Natural killer cell treated with Interleukin-12 subunit alpha and Interleukin-12 subunit beta and Interleukin-15 and Interleukin-18, amount 100 ng/mL, for 72 hours (primary cell): ENCODE data around the gene CPB1. TPM values are rescaled to one million over a fixed set of nuclear protein-coding genes. Genes with fewer than 3 reads are reported as not detected.

Source experiments
- ATAC-seq, 2 donors: fragments of 150-1000 bp; cut with Tn5 transposase in 1 of 2; sonication (Bioruptor Pico), chemical (Tn5 transposase) in 1 of 2; 2 replicates each; pipeline ENCODE4 v1.10.0; 2021
- DNase-seq: peaks from one replicate; pipeline ENCODE4 v3.0.0; 2022; ENCODE audit warnings: low spot score
- H3K27ac Mint-ChIP-seq, 2 donors: 1 replicate in 1 of 2; 2 replicates in 1 of 2; pipeline ENCODE4 v1.8.0; 2022; ENCODE audit warnings: mixed read lengths in 2 of 2, mild to moderate bottlenecking in 1 of 2, moderate library complexity in 1 of 2
- H3K27me3 Mint-ChIP-seq, 2 donors: 1 replicate in 1 of 2; 2 replicates in 1 of 2; pipeline ENCODE4 v1.8.0; 2022; ENCODE audit warnings: mixed read lengths in 2 of 2
- H3K36me3 Mint-ChIP-seq: one replicate; pipeline ENCODE4 v1.8.0; 2022; ENCODE audit warnings: mixed read lengths
- H3K4me1 Mint-ChIP-seq, 2 donors: 1 replicate in 1 of 2; 2 replicates in 1 of 2; pipeline ENCODE4 v1.8.0; 2022; ENCODE audit warnings: low read depth in 2 of 2, mixed read lengths in 2 of 2, mild to moderate bottlenecking in 1 of 2
- H3K4me3 Mint-ChIP-seq: one replicate; pipeline ENCODE4 v1.8.0; 2022; ENCODE audit warnings: mixed read lengths
- H3K9me3 Mint-ChIP-seq: 2 replicates; pipeline ENCODE4 v1.8.0; 2022; ENCODE audit warnings: mixed read lengths
- total RNA-seq, 2 donors: library from RNA; stranded (reverse); gene quantifications; one replicate each; pipeline ENCODE4 v1.2.3, GENCODE V29; 2022

CPB1 gene
- total RNA-seq, 2 donors from 2014 or later: not detected

GRCh38 chr3:148815316-148816110 lies 12.1 kb upstream of the CPB1 start:
- Mint-ChIP-seq H3K27me3 (peaks cover 0 to 10% of the 10 kb centered on the region in 2 donors), H3K27ac (no peak overlapping the region), H3K9me3 (no peaks in the 10 kb centered on the region), H3K4me1 (no peaks in the 10 kb centered on the region), H3K4me3 (no peak overlapping the region), H3K36me3 (no peaks in the 10 kb centered on the region)
- no peak for DNase-seq
- no peak for ATAC-seq

DNA sequence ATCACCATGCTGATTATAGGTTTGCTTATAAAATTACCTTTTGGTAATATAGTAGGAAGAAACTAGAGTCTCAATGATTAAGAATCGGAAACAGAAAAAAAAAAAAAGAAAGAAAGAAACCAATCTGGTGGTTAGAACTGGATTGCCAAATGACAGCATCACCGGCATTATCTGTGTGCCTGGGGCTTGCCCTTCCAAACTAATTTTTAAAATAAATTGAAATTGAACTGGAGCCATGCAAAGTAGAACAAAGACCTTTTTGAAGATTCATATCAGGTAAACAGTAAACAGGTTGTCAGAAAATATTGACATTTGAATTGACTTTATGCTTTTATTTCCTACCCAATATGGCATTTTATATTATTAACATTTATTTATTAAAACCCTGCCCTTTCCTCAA lies 11.2 kb upstream of the CPB1 start:
- Mint-ChIP-seq H3K27me3 (peaks cover 0 to 4% of the 10 kb centered on the region in 2 donors), H3K4me1 (no peaks in the 10 kb centered on the region), H3K9me3 (no peaks in the 10 kb centered on the region), H3K4me3 (no peak overlapping the region), H3K27ac (no peak overlapping the region), H3K36me3 (no peaks in the 10 kb centered on the region)
- DNase-seq (no peak), ATAC-seq (no peak)

DNA sequence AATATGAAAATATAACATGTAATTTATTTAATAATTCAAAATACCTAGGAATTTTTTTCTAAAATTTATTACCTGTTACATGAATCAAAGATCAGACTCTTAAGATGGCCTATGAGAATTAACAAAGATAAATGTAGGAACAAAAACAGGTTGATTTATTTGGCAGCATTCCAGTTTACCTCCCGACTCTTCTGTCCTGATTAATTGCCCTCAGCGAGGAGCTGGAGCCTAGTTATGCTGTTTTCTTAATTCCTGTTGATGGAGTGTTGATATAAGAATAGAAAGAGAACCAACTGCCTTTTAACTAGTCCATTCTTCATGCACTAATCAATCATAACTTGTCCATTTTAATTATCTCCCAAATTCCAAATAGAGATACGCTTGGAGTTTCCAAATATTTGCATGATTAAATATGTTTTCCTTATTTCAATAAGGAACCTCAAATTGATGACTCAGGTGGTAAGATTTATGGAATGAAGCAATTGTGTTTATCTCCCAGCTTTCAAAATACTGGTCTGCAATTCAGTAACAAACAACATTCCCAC lies 10.6 kb upstream of the CPB1 start:
- no peaks in the 10 kb centered on the region for H3K4me1 Mint-ChIP-seq
- DNase-seq: no peak
- H3K36me3 Mint-ChIP-seq: no peaks in the 10 kb centered on the region
- no peak overlapping the region for H3K4me3 Mint-ChIP-seq
- no peak overlapping the region for H3K27ac Mint-ChIP-seq
- no peak for ATAC-seq
- no peaks in the 10 kb centered on the region for H3K9me3 Mint-ChIP-seq
- H3K27me3 Mint-ChIP-seq: peaks cover 0 to 4% of the 10 kb centered on the region in 2 donors

DNA sequence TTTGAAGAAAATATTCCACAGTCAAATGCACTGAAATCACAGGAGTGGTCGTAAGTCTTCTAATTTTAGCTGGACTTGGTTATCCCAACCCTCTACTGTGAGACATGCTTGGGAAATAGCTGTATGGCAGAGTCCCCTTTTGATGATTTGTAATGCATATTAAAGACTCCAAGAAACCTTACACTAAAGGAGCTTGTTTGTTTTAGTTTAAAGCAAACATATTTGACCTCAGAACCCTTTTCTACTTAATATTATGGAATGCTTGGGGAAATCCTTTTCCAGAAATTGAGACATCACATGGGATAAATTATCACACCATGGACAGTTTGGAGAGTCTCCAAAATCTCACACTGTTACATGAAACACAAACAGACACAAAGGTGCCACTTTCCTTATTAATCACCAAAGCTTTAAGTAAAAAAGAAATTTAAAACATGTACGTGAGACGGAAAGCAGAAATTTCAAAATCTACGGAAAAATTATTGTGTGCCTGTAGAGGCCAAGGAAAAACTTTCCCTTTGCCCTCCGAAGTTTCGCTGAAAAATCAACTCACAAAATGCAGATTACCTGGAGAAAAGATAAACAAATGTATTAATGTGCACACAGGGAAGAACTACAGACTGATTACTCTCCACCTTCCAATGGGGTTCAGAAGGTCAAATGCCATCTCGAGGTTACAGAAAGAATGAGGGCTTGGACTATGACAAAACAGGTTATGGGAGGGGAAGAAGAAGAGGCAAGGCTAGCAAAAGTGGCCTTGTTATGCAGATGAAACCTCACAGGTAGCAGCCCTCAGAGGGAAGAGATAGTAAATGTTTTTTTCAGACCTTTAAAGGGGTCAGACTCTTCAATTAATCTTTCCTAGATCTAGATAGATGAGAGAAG lies 7.0 kb upstream of the CPB1 start:
- H3K4me3 Mint-ChIP-seq: no peak overlapping the region
- no peaks in the 10 kb centered on the region for H3K9me3 Mint-ChIP-seq
- DNase-seq (no peak), ATAC-seq (no peak)
- peaks cover 0 to 14% of the 10 kb centered on the region in 2 donors for H3K27me3 Mint-ChIP-seq
- no peaks in the 10 kb centered on the region for H3K4me1 Mint-ChIP-seq
- H3K27ac Mint-ChIP-seq: no peak overlapping the region
- H3K36me3 Mint-ChIP-seq: no peaks in the 10 kb centered on the region

DNA sequence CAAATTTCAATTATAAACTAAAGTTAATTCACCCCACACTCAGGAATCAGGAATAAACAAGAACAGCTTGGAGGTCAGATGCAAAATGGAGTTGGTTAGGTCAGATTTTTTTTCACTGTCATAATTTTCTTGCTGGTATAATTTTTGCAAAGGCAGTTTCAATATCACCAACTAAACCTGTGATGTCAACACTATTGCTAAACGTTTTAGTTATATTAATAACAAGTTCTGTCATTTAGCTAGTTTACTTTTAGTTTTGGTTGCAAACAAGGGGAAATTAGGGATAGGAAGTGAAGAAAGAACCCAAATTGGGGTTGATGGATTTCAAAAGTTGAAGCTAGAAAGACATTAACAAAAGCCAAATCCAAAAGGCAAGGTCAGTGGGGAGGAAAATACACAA lies 4.6 kb upstream of the CPB1 start:
- DNase-seq (no peak), ATAC-seq (no peak)
- Mint-ChIP-seq H3K27me3 (peaks cover 0 to 14% of the 10 kb centered on the region in 2 donors), H3K27ac (no peak overlapping the region), H3K4me3 (no peak overlapping the region), H3K9me3 (no peaks in the 10 kb centered on the region), H3K36me3 (no peaks in the 10 kb centered on the region), H3K4me1 (no peaks in the 10 kb centered on the region)

GRCh38 chr3:148825476-148825875 lies 2.1 kb upstream of the CPB1 start:
- Mint-ChIP-seq H3K9me3 (no peaks in the 10 kb centered on the region), H3K36me3 (no peaks in the 10 kb centered on the region), H3K27me3 (peaks cover 0 to 14% of the 10 kb centered on the region in 2 donors), H3K27ac (no peak overlapping the region), H3K4me1 (no peaks in the 10 kb centered on the region), H3K4me3 (no peak overlapping the region)
- ATAC-seq (no peak), DNase-seq (no peak)

- H3K4me1 Mint-ChIP-seq: no peaks in the 10 kb centered on the region
- H3K27me3 Mint-ChIP-seq: peaks cover 0 to 15% of the 10 kb centered on the region in 2 donors
- H3K36me3 Mint-ChIP-seq: no peaks in the 10 kb centered on the region
- H3K4me3 Mint-ChIP-seq: no peak overlapping the region
- no peaks in the 10 kb centered on the region for H3K9me3 Mint-ChIP-seq
- no peak for ATAC-seq
- no peak overlapping the region for H3K27ac Mint-ChIP-seq
- no peak for DNase-seq
Observed at GRCh38 chr3:148828136-148828690, 602 bp downstream of the CPB1 start.

DNA sequence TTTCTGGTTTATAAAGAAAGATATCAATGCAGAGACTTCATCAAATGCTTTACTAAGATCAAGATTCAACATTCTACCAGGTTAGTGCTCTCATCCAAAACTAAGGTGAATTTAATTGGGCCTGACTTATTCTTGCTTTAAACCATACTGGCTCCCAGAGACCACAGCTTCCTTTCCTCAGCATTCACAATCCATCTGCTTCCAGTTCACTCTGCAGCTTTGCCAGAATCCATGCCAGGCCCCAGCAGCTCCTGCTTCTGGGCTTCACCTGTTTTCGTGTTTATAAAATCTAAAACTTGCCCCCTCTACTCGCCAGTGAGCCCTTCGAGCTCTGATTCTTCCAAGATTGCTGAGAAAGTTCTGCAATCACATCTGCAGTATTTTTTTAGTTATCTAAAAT lies 2.3 kb downstream of the CPB1 start:
- no peaks in the 10 kb centered on the region for H3K4me1 Mint-ChIP-seq
- H3K27ac Mint-ChIP-seq: no peak overlapping the region
- ATAC-seq (no peak), DNase-seq (no peak)
- no peaks in the 10 kb centered on the region for H3K36me3 Mint-ChIP-seq
- H3K9me3 Mint-ChIP-seq: no peaks in the 10 kb centered on the region
- H3K27me3 Mint-ChIP-seq: peaks cover 0 to 11% of the 10 kb centered on the region in 2 donors
- no peak overlapping the region for H3K4me3 Mint-ChIP-seq

GRCh38 chr3:148833223-148833622 lies 5.6 kb downstream of the CPB1 start:
- Mint-ChIP-seq H3K4me1 (no peaks in the 10 kb centered on the region), H3K27me3 (peaks cover 4 to 7% of the 10 kb centered on the region in 2 donors), H3K9me3 (no peaks in the 10 kb centered on the region), H3K27ac (no peak overlapping the region), H3K36me3 (no peaks in the 10 kb centered on the region), H3K4me3 (no peak overlapping the region)
- no peak for DNase-seq
- ATAC-seq: no peak

DNA sequence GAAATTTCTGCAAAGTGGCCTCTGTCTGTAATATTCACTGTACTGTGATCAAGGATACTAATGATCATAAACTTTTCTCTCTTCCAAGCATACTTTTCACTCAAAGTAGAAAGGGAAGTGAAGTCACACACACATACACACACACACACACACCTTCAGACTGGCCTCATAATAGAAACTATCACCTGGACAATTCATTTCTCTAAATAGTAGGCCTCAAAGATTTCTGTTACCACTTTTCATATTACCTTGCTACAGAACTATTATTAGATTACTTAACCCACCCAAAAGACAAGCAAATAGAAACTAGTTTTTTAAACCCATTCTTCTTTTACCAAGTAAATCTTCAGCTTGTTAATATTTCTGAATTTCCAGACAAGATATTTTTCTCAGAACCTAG lies 12.2 kb downstream of the CPB1 start:
- H3K4me3 Mint-ChIP-seq: no peak overlapping the region
- H3K9me3 Mint-ChIP-seq: no peaks in the 10 kb centered on the region
- peaks cover 8% of the 10 kb centered on the region in 2 donors for H3K27me3 Mint-ChIP-seq
- ATAC-seq: no peak
- H3K27ac Mint-ChIP-seq: no peak overlapping the region
- no peaks in the 10 kb centered on the region for H3K4me1 Mint-ChIP-seq
- H3K36me3 Mint-ChIP-seq: no peaks in the 10 kb centered on the region
- no peak for DNase-seq

GRCh38 chr3:148840451-148840850 lies 12.8 kb downstream of the CPB1 start:
- Mint-ChIP-seq H3K27ac (no peak overlapping the region), H3K27me3 (peaks cover 4 to 8% of the 10 kb centered on the region in 2 donors), H3K4me1 (no peaks in the 10 kb centered on the region), H3K4me3 (no peak overlapping the region), H3K36me3 (no peaks in the 10 kb centered on the region), H3K9me3 (no peaks in the 10 kb centered on the region)
- DNase-seq (no peak), ATAC-seq (no peak)

DNA sequence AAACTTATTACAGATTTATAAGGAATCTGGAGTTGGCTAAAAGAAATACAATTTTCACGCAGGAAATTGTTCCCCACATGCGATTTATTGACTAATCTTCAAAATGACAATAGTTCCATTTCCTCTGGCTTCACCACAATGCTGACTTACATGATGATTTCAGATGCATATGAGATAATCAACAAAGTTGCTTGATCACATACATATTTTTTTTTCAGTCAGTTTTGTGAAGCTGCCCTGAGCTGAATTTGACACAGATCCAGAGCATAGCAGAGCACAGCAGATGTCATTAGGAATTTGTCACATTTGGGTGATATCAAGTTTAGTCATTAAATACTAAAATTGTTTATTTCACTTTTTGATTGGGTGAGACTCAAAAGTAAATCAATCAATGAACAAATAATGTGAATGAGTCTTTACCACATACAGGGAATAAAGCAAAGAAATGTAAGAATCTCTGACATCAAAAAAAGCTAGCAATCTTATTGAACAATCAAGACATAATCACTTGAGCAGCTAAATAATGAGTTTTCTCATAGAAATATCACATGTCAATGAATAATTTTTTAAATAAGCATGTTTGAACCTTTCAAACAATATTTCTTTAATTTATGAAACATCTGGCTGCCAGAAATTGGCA lies 18.3 kb downstream of the CPB1 start:
- no peak for ATAC-seq
- Mint-ChIP-seq H3K4me1 (no peaks in the 10 kb centered on the region), H3K36me3 (no peaks in the 10 kb centered on the region), H3K9me3 (no peaks in the 10 kb centered on the region), H3K27me3 (peaks cover 4 to 8% of the 10 kb centered on the region in 2 donors), H3K27ac (no peak overlapping the region), H3K4me3 (no peak overlapping the region)
- no peak for DNase-seq

- Mint-ChIP-seq H3K9me3 (no peaks in the 10 kb centered on the region), H3K27me3 (peaks cover 5 to 12% of the 10 kb centered on the region in 2 donors), H3K4me3 (no peak overlapping the region), H3K4me1 (no peaks in the 10 kb centered on the region), H3K36me3 (no peaks in the 10 kb centered on the region), H3K27ac (no peak overlapping the region)
- no peak for DNase-seq
- no peak for ATAC-seq
Observed at GRCh38 chr3:148847351-148847750, 19.7 kb downstream of the CPB1 start.
